CD14-positive monocyte (primary cell): ENCODE data around the gene RASSF5. TPM values are rescaled to one million over a fixed set of nuclear protein-coding genes. Genes with fewer than 3 reads are reported as not detected.

Source experiments
- DNase-seq, 3 donors: peaks; one replicate each; pipeline ENCODE4 v3.0.0-alpha.2; 2011 to 2022
- H2AFZ ChIP-seq: 2 replicates; pipeline ENCODE4 v1.6.0; 2012; ENCODE audit warnings: mild to moderate bottlenecking, low read depth, low read length, inconsistent platforms; ENCODE audit not compliant: insufficient read depth, poor library complexity, severe bottlenecking
- H3K27ac ChIP-seq, 2 donors: 1 replicate in 1 of 2; 2 replicates in 1 of 2; pipeline ENCODE4 v1.5.1; 2012 to 2013; ENCODE audit warnings: low read length in 2 of 2, control low read depth in 1 of 2, inconsistent platforms in 1 of 2, low read depth in 1 of 2, mild to moderate bottlenecking in 1 of 2
- H3K27me3 ChIP-seq, 2 donors: one replicate each; pipeline versions ENCODE4 v1.6.0 to v1.6.1; 2011 to 2013; ENCODE audit warnings: low read length in 2 of 2; ENCODE audit not compliant: control insufficient read depth in 2 of 2, insufficient read depth in 2 of 2
- H3K36me3 ChIP-seq, 2 donors: replicated peaks in 1 of 2; 1 replicate in 1 of 2; 2 replicates in 1 of 2; pipeline versions ENCODE4 v1.5.1 to v1.6.1; 2012 to 2013; ENCODE audit warnings: low read length in 2 of 2, control low read depth in 1 of 2, inconsistent platforms in 1 of 2, mild to moderate bottlenecking in 1 of 2; ENCODE audit not compliant: insufficient read depth in 2 of 2, control insufficient read depth in 1 of 2
- H3K4me1 ChIP-seq, 2 donors: 1 replicate in 1 of 2; 2 replicates in 1 of 2; pipeline versions ENCODE4 v1.5.1 to v1.6.1; 2012 to 2013; ENCODE audit warnings: low read length in 2 of 2, control low read depth in 1 of 2, inconsistent platforms in 1 of 2, mild to moderate bottlenecking in 1 of 2, moderate library complexity in 1 of 2; ENCODE audit not compliant: insufficient read depth in 2 of 2, control insufficient read depth in 1 of 2
- H3K4me2 ChIP-seq: replicated peaks from 2 replicates; pipeline ENCODE3; 2012; ENCODE audit warnings: low read length, moderate library complexity, mild to moderate bottlenecking; ENCODE audit not compliant: poor library complexity, severe bottlenecking; ENCODE audit errors: extremely low read depth
- H3K4me3 ChIP-seq, 3 experiments: fragments of 200-600 bp in 1 of 3; sonication (generic) in 1 of 3; replicated peaks in 1 of 3; 1 replicate in 2 of 3; 2 replicates in 1 of 3; pipeline ENCODE4 v1.5.1; 2011 to 2013; ENCODE audit warnings: low read length in 3 of 3, mild to moderate bottlenecking in 3 of 3, control low read depth in 2 of 3, low read depth in 2 of 3, inconsistent platforms in 1 of 3, moderate library complexity in 1 of 3
- H3K79me2 ChIP-seq: 2 replicates; pipeline ENCODE4 v1.6.0; 2012; ENCODE audit warnings: mild to moderate bottlenecking, control low read depth, inconsistent platforms, low read length, moderate library complexity; ENCODE audit not compliant: insufficient read depth
- H3K9ac ChIP-seq: 2 replicates; pipeline ENCODE4 v1.6.0; 2017; ENCODE audit warnings: low read length, mild to moderate bottlenecking; ENCODE audit not compliant: insufficient read depth, poor library complexity, severe bottlenecking
- H3K9me3 ChIP-seq, 2 donors: replicated peaks in 1 of 2; 1 replicate in 1 of 2; 2 replicates in 1 of 2; pipeline versions ENCODE4 v1.5.1 to v1.6.1; 2012 to 2013; ENCODE audit warnings: low read length in 2 of 2, control low read depth in 1 of 2; ENCODE audit not compliant: control insufficient read depth in 1 of 2, insufficient read depth in 1 of 2
- H4K20me1 ChIP-seq: 2 replicates; pipeline ENCODE4 v1.6.0; 2012; ENCODE audit warnings: mild to moderate bottlenecking, low read length, control low read depth, moderate library complexity; ENCODE audit not compliant: insufficient read depth
- H3K27ac Mint-ChIP-seq, 7 donors: one replicate each; pipeline ENCODE4 v1.8.0; 2020; ENCODE audit warnings: mild to moderate bottlenecking in 7 of 7, mixed read lengths in 7 of 7, moderate library complexity in 6 of 7, inconsistent platforms in 2 of 7
- H3K27me3 Mint-ChIP-seq, 3 donors: one replicate each; pipeline ENCODE4 v1.8.0; 2021 to 2022; ENCODE audit warnings: low read depth in 3 of 3, mild to moderate bottlenecking in 3 of 3, mixed read lengths in 3 of 3, moderate library complexity in 3 of 3, inconsistent platforms in 1 of 3
- H3K36me3 Mint-ChIP-seq, 2 donors: one replicate each; pipeline ENCODE4 v1.8.0; 2020; ENCODE audit warnings: mixed read lengths in 2 of 2, inconsistent platforms in 1 of 2, mild to moderate bottlenecking in 1 of 2
- H3K4me1 Mint-ChIP-seq: one replicate; pipeline ENCODE4 v1.8.0; 2020; ENCODE audit warnings: mild to moderate bottlenecking, mixed read lengths
- H3K4me3 Mint-ChIP-seq, 2 donors: one replicate each; pipeline ENCODE4 v1.8.0; 2020; ENCODE audit warnings: mild to moderate bottlenecking in 2 of 2, mixed read lengths in 2 of 2, moderate library complexity in 1 of 2
- H3K9me3 Mint-ChIP-seq, 7 donors: one replicate each; pipeline ENCODE4 v1.8.0; 2020 to 2022; ENCODE audit warnings: mixed read lengths in 7 of 7, mild to moderate bottlenecking in 6 of 7, moderate library complexity in 6 of 7, inconsistent platforms in 2 of 7
- CTCF ChIP-seq: fragments of 200-600 bp; IDR thresholded peaks from one replicate; pipeline ENCODE4 v1.8.0; 2022; ENCODE audit warnings: antibody characterized with exemption, mild to moderate bottlenecking
- WGBS: methylation state at CpG from one replicate; pipeline ENCODE4 v1.1.5; 2013; ENCODE audit warnings: missing lambda C conversion rate; ENCODE audit not compliant: insufficient coverage; 5-methylcytosine and 5-hydroxymethylcytosine counted together
- intact Hi-C, 2 donors: fragments of 100-400 bp; cut with micrococcal nuclease; formaldehyde crosslinking; loops; one replicate each; pipeline versions ENCODE4 v1.15.0 to v1.15.1; 2023
- polyA plus RNA-seq, 3 donors: library from polyadenylated mRNA; depleted of rRNA in 1 of 3; unstranded in 2 of 3; stranded (reverse) in 1 of 3; fragments of 300-500 nt in 2 of 3; fragments of >200 nt in 1 of 3; fragmentation: Illumina TruSeq in 2 of 3; gene quantifications; 1 replicate in 2 of 3; 2 replicates in 1 of 3; pipeline ENCODE4 v1.2.3, GENCODE V29; 2012 to 2021

The RASSF5 gene
- polyA plus RNA-seq, 3 donors, result 81.6 to 129 (median 127) TPM

GRCh38 chr1:206556047-206556749 lies 48.9 kb downstream of the RASSF5 start:
- Histone ChIP-seq H3K79me2 (peaks cover 48% of the 10 kb centered on the region), H3K4me1 (peaks cover 41 to 47% of the 10 kb centered on the region in 2 donors), H3K4me2 (peak overlapping the region; percentile 91), H3K4me3 (peak overlapping the region; percentile 22 to 99 (median 93)), H4K20me1 (peaks cover 26% of the 10 kb centered on the region), H3K9ac (peak overlapping the region; percentile 100), H2AFZ (no peak overlapping the region), H3K27me3 (no peaks in the 10 kb centered on the region), H3K27ac (peak overlapping the region in 1 of 2 donors; percentile 100), H3K9me3 (no peaks in the 10 kb centered on the region), H3K36me3 (peaks cover 14 to 19% of the 10 kb centered on the region in 2 donors)
- peaks cover 55% of the 10 kb centered on the region for H3K4me1 Mint-ChIP-seq
- no peak for DNase-seq
- peak overlapping the region; percentile 82 to 100 (median 99) for H3K27ac Mint-ChIP-seq
- H3K9me3 Mint-ChIP-seq, result peaks cover 0 to 2% (median 0%) of the 10 kb centered on the region in 7 donors
- H3K27me3 Mint-ChIP-seq, result peaks cover 1 to 5% (median 2%) of the 10 kb centered on the region in 3 donors
- peak overlapping the region; percentile 98 to 99 for H3K4me3 Mint-ChIP-seq
- peaks cover 25 to 27% of the 10 kb centered on the region in 2 donors for H3K36me3 Mint-ChIP-seq
- no peak for TF ChIP-seq CTCF
- WGBS, result 92% methylated on average over 4 of the region's 7 CpGs
- intact Hi-C loops, result no loop called here

DNA sequence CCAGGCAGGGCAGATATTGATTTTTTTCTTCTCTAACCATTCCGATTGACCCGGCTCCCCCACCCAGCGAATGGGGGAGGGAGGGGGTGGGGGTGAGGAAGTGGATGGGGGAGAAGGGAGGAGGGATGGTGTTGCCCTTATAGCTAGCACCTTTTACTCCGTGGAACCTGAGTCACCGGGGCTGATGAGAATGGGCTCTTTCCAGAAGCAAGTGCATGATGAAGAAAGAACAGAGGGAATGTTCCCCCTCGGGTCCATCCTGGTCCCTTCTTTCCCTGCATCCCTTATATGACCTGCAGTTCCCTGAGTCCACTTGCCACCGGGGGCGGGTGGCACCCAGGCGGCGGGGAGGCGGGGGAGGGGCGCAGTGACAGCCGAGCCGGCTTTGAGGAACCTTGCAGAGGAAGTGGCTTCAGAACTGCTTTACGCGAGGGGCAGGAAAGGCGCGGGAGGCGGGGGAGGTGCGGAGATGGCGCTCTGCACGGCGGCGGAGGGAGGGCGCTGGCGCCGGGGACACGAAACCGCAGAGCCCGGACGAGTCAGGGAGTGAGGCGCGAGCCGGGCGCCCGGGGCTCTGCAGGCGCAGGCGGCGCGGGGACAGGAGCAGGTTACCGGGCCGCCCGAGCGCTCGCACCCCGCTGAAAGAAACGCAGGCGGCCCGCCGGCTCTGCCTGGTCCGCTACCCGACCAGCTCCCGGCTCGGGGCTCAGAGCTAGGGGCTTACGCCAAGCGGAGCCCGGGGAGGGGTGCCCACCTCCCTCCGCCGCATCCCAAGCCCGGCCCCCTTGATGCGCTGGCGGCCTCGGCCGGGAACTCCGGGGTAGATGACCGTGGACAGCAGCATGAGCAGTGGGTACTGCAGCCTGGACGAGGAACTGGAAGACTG lies 49.7 kb downstream of the RASSF5 start:
- H3K4me1 ChIP-seq, result peaks cover 43 to 52% of the 10 kb centered on the region in 2 donors
- peak overlapping the region; percentile 93 to 100 for H3K27ac ChIP-seq
- H4K20me1 ChIP-seq, result peaks cover 30% of the 10 kb centered on the region
- H3K79me2 ChIP-seq, result peaks cover 56% of the 10 kb centered on the region
- peaks cover 33 to 35% of the 10 kb centered on the region in 2 donors for H3K36me3 Mint-ChIP-seq
- intact Hi-C loops, result no loop called here
- WGBS, result under 1% methylated on average over 58 of the region's 67 CpGs
- peak overlapping the region; percentile 99 to 100 (median 99) for H3K27ac Mint-ChIP-seq
- H3K9me3 Mint-ChIP-seq, result peaks cover 0 to 2% (median 0%) of the 10 kb centered on the region in 7 donors
- peak; percentile 86 to 91 (median 88) for DNase-seq
- H3K27me3 ChIP-seq, result no peaks in the 10 kb centered on the region
- peak; percentile 13 for TF ChIP-seq CTCF
- no peaks in the 10 kb centered on the region for H3K9me3 ChIP-seq
- H2AFZ ChIP-seq, result peak overlapping the region; percentile 45
- H3K4me1 Mint-ChIP-seq, result peaks cover 57% of the 10 kb centered on the region
- peak overlapping the region; percentile 93 to 99 (median 95) for H3K4me3 ChIP-seq
- H3K36me3 ChIP-seq, result peaks cover 21 to 27% of the 10 kb centered on the region in 2 donors
- peak overlapping the region; percentile 100 for H3K9ac ChIP-seq
- H3K4me2 ChIP-seq, result peak overlapping the region; percentile 91
- H3K4me3 Mint-ChIP-seq, result peak overlapping the region; percentile 98 to 99
- peaks cover 1 to 5% (median 2%) of the 10 kb centered on the region in 3 donors for H3K27me3 Mint-ChIP-seq
